SU-DHL-6 (cell line): ENCODE measurements around the gene ADAMTS16.

Experiments used
- H2AFZ ChIP-seq: fragments of 200-600 bp; sonication (generic); 2 replicates; pipeline ENCODE4 v1.6.1; 2014; ENCODE audit warnings: low read depth, mild to moderate bottlenecking, moderate library complexity, mixed read lengths, antibody characterized with exemption, low read length; ENCODE audit not compliant: severe bottlenecking
- H3F3A ChIP-seq: fragments of 200-600 bp; shearing (Covaris generic); 2 replicates; pipeline ENCODE4 v1.6.0; 2016; ENCODE audit warnings: antibody characterized with exemption, mild to moderate bottlenecking; ENCODE audit not compliant: insufficient read depth
- H3K27ac ChIP-seq: fragments of 200-600 bp; sonication (generic); 2 replicates; pipeline ENCODE4 v1.5.1; 2016; ENCODE audit warnings: low read depth, mild to moderate bottlenecking, low read length, moderate library complexity, mixed read lengths
- H3K27me3 ChIP-seq: fragments of 200-600 bp; sonication (generic), shearing (Covaris generic); 2 replicates; pipeline ENCODE4 v1.6.0; 2014; ENCODE audit warnings: mild to moderate bottlenecking, low read length
- H3K36me3 ChIP-seq: fragments of 200-600 bp; sonication (generic); 2 replicates; pipeline ENCODE4 v1.6.1; 2014; ENCODE audit warnings: mild to moderate bottlenecking, low read length, mixed read lengths
- H3K4me2 ChIP-seq: fragments of 300-600, 200-600 bp; shearing (Covaris generic), sonication (generic); 2 replicates; pipeline ENCODE4 v1.6.0; 2014; ENCODE audit warnings: low read length, low read depth, mild to moderate bottlenecking; ENCODE audit not compliant: poor library complexity, severe bottlenecking
- H3K4me3 ChIP-seq: fragments of 200-600 bp; sonication (generic); 2 replicates; pipeline ENCODE4 v1.5.1; 2014; ENCODE audit warnings: antibody characterized with exemption, low read length, mild to moderate bottlenecking, mixed read lengths; ENCODE audit not compliant: insufficient read depth, poor library complexity, severe bottlenecking
- H3K79me2 ChIP-seq: fragments of 200-600 bp; sonication (generic); 2 replicates; pipeline ENCODE4 v1.6.1; 2014; ENCODE audit warnings: mild to moderate bottlenecking, low read length, moderate library complexity; ENCODE audit not compliant: insufficient read depth
- H3K9ac ChIP-seq: fragments of 200-600 bp; sonication (generic); 2 replicates; pipeline ENCODE4 v1.7.0; 2014; ENCODE audit warnings: mild to moderate bottlenecking, low read length
- H3K9me2 ChIP-seq: fragments of 200-600 bp; sonication (generic); replicated peaks from 2 replicates; pipeline ENCODE4 v1.6.1; 2014; ENCODE audit warnings: low read length; ENCODE audit not compliant: insufficient read depth
- H3K9me3 ChIP-seq: fragments of 200-600 bp; sonication (generic); 2 replicates; pipeline ENCODE4 v1.6.1; 2014; ENCODE audit warnings: low read length, mixed read lengths; ENCODE audit not compliant: insufficient read depth
- H4K20me1 ChIP-seq: fragments of 200-600 bp; sonication (generic); 2 replicates; pipeline ENCODE4 v1.6.1; 2014; ENCODE audit warnings: low read depth, mild to moderate bottlenecking, antibody characterized with exemption, low read length, moderate library complexity, mixed read lengths
- EZH2phosphoT487 ChIP-seq: fragments of 200-600 bp; sonication (generic), shearing (Covaris generic); conservative IDR thresholded peaks from 2 replicates; pipeline ENCODE4 v1.6.1; 2018; ENCODE audit warnings: mild to moderate bottlenecking, antibody characterized with exemption, low read length, moderate library complexity, mixed read lengths
- TF ChIP-seq, protein P1 (sequence below): fragments of 200-600 bp; sonication (generic); IDR thresholded peaks from one replicate; pipeline ENCODE4 v1.5.1; 2017; ENCODE audit warnings: antibody characterized with exemption, mild to moderate bottlenecking, low read length, moderate library complexity; ENCODE audit not compliant: insufficient read depth, poor library complexity, severe bottlenecking

The ADAMTS16 gene

DNA sequence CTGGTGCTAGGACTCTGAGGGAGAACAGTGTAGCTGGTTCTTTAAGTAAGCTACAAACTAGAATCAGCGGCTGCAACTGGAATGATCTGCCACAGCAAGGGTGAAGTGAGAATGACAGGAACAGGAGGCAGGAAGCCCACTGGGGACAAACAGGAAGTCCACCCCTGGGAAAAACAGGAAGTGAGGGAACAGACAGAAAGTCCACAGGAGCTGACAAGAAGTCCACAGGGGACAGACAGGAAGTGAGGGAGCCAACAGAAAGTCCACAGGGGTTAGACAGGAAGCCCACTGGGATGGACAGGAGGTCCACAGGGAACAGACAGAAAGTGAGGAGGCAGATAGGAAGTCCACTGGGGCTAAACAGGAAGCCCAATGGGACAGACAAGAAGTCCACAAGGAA lies 15.5 kb downstream of the ADAMTS16 start:
- no peaks in the 10 kb centered on the region for H3K36me3 ChIP-seq
- no peaks in the 10 kb centered on the region for H3K79me2 ChIP-seq
- peaks cover 2% of the 10 kb centered on the region; the same call in 1 of the 2 replicates for H3K9me3 ChIP-seq
- H4K20me1 ChIP-seq: no peaks in the 10 kb centered on the region
- H3K27me3 ChIP-seq: no peaks in the 10 kb centered on the region
- no peak overlapping the region for H3K9ac ChIP-seq
- H3K4me3 ChIP-seq: no peak overlapping the region
- H2AFZ ChIP-seq: no peak overlapping the region
- no peak overlapping the region for H3K27ac ChIP-seq
- no peak for TF ChIP-seq EZH2phosphoT487
- TF ChIP-seq, protein P1, sequence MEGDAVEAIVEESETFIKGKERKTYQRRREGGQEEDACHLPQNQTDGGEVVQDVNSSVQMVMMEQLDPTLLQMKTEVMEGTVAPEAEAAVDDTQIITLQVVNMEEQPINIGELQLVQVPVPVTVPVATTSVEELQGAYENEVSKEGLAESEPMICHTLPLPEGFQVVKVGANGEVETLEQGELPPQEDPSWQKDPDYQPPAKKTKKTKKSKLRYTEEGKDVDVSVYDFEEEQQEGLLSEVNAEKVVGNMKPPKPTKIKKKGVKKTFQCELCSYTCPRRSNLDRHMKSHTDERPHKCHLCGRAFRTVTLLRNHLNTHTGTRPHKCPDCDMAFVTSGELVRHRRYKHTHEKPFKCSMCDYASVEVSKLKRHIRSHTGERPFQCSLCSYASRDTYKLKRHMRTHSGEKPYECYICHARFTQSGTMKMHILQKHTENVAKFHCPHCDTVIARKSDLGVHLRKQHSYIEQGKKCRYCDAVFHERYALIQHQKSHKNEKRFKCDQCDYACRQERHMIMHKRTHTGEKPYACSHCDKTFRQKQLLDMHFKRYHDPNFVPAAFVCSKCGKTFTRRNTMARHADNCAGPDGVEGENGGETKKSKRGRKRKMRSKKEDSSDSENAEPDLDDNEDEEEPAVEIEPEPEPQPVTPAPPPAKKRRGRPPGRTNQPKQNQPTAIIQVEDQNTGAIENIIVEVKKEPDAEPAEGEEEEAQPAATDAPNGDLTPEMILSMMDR: no peak
- no peaks in the 10 kb centered on the region for H3F3A ChIP-seq
- 0 out of 2 replicates have a peak, but pooled peaks cover 4% of the 10 kb centered on the region for H3K9me2 ChIP-seq
- H3K4me2 ChIP-seq: no peak overlapping the region

DNA sequence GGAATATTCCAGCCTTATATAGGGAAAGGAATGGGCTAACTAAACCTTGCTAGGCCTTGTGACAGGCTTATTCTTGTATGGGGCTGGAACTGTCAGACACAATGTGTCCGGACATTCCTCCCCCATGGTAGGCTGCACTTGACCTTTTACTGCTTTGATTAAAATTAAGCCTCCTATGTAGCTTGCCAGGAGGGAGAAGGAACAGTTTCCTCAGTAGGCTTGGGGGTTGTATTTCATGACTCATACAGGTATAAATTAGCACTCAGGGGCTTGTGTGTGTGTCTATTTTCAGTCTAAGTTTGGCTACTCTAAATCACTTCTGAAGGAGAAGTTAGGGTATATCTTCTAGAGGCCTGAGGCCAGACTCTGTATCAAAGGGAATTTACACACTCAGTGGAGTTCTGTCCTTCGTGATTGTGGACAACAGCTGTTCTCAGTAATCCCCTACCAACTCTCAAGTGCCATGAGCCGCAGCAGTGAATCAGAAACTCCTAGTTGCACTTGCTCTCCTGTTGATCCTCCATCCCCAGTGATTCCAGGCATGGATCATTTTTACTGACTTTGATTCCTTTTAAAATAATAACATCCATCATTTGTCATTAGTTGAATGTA lies 16.4 kb downstream of the ADAMTS16 start:
- H4K20me1 ChIP-seq: no peaks in the 10 kb centered on the region
- no peaks in the 10 kb centered on the region for H3F3A ChIP-seq
- H3K4me3 ChIP-seq: no peak overlapping the region
- no peak overlapping the region for H3K4me2 ChIP-seq
- 0 out of 2 replicates have a peak, but pooled peaks cover 4% of the 10 kb centered on the region for H3K9me2 ChIP-seq
- H3K9me3 ChIP-seq: no peaks in the 10 kb centered on the region
- no peak overlapping the region for H2AFZ ChIP-seq
- H3K36me3 ChIP-seq: no peaks in the 10 kb centered on the region
- H3K9ac ChIP-seq: no peak overlapping the region
- H3K79me2 ChIP-seq: no peaks in the 10 kb centered on the region
- TF ChIP-seq, protein P1: no peak
- no peak for TF ChIP-seq EZH2phosphoT487
- H3K27me3 ChIP-seq: no peaks in the 10 kb centered on the region
- no peak overlapping the region for H3K27ac ChIP-seq

DNA sequence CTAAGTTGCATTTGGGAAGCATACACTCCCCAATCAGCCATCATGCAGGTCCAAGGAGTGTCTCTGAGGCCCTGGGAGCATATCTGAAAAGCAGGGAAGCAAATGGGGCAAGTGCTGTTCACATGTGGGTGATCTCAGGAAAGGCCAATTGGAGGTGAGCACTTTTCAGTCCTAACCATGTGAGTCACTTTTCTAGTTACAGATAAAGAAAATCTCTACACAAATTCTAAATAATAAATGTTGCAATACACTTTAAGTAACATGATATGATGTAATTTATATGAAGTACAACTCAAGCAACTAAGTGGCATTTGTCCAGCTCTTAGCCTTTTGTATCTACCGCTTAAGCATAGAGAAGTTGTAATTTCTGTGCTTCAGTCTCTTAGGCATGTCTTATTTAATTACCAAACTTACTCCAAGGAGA lies 18.4 kb downstream of the ADAMTS16 start:
- H3K9me3 ChIP-seq: no peaks in the 10 kb centered on the region
- no peak overlapping the region for H3K27ac ChIP-seq
- no peak overlapping the region for H3K4me3 ChIP-seq
- H3K4me2 ChIP-seq: no peak overlapping the region
- no peaks in the 10 kb centered on the region for H3F3A ChIP-seq
- no peaks in the 10 kb centered on the region for H3K36me3 ChIP-seq
- H3K27me3 ChIP-seq: no peaks in the 10 kb centered on the region
- no peaks in the 10 kb centered on the region for H4K20me1 ChIP-seq
- H3K79me2 ChIP-seq: no peaks in the 10 kb centered on the region
- H3K9ac ChIP-seq: no peak overlapping the region
- TF ChIP-seq, protein P1: no peak
- no peak for TF ChIP-seq EZH2phosphoT487
- H2AFZ ChIP-seq: no peak overlapping the region
- H3K9me2 ChIP-seq: 0 out of 2 replicates have a peak, but pooled peaks cover 4% of the 10 kb centered on the region
